NK-92 treated with Interleukin-12 subunit alpha and Interleukin-12 subunit beta, amount 100 ng/mL, for 24 hours (cell line): ENCODE data around the gene MED10.
"Not testable (repeated sequence)": the region's sequence is repeated elsewhere in the genome, so short reads cannot be mapped to it uniquely, and the experiment has no call there.

ENCODE experiments used
- DNase-seq: peaks from one replicate; lab custom pipeline; 2025; lab: John Stamatoyannopoulos, UW

The MED10 gene

DNA sequence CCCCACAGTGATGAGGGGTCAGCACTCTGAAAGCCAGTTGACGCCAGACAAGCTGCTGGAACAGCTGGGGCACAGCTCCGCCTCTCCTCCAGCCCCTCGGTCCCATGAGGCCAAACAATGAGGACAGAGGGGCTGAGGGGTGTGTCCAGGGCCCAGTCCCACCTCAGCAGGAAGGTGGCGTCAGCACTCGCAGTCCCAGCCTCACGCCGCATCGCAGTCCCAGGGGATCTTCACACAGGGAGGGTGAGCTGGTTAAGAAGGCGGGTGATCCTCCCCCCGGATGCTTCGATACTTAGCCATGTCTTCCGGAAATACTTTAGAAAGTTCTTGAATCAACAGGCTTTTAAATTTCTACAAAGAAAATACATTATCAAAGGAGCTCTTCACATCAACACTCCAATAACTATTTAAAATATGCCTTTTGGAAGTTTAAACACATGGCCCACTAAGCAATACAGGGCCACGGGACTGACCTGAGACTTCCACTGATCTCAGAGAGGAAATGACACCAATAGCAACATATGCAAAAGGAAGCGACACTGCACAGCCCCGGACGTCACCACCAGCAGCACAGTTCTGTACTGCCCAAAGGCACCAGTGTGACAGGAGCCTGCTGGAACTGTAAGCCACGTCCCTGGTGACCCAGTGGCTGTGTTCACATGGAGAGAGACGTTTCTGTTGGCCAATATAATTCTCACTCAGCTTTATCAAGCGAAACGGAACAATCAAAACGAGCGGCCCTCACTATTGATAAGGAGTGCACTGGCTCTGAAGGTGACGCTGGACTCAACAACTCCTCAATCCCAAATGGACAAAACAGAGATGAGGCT lies 5.9 kb downstream of the MED10 start:
- no peak for DNase-seq

DNA sequence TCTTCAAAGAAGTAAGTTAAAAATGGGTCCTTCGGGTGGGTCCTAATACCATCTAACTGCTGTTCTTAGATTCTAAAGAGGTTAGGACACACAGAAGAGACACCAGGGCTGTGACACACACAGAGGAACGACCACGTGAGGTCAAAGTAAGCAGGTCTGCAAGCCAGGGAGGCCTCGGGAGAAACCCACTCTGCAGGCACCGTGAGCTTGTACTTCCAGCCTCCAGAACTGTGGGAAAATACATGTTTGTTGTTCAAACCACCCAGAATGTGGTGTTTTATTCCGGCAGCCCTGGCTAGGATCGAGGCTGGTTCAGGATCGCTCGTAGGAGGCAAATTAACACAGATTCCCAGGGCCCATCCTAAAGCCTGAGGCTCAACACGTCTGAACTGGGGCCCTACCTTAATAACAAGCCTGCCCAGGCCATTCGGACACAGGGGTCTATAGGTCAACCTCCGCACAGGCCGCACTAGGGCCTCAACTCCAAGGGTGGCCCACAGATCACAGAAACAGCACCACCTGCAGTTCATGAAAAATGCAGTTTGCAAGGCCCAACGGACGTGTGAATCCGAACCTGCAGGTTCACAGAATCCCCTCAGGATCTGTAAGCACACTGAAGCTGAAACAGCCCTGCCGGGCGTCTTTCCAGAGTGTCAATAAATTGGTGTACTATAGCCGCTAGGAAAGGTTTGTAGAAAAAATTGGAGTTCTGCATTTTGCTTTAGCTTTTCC lies 7.1 kb downstream of the MED10 start:
- DNase-seq = no peak

DNA sequence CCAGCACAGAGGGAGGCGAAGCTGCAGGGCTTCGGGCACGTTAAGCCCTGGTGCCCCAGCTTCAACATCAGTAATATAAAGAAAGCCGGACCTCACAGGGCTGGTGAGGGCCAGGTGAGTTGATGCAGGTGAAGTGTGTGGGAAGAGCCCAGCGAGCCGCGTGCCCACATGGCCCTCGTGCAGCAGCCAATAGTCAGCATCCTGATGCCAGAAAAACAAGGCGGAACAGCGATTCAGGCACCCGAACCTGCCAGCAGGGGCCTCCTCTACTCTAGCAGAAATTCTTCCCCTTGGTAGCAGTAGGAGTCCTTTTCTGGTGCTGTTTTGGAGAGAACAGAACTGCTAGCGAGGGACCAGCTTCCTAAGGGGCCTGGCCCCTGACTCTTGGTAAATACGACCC lies 7.8 kb downstream of the MED10 start:
- no peak for DNase-seq

DNA sequence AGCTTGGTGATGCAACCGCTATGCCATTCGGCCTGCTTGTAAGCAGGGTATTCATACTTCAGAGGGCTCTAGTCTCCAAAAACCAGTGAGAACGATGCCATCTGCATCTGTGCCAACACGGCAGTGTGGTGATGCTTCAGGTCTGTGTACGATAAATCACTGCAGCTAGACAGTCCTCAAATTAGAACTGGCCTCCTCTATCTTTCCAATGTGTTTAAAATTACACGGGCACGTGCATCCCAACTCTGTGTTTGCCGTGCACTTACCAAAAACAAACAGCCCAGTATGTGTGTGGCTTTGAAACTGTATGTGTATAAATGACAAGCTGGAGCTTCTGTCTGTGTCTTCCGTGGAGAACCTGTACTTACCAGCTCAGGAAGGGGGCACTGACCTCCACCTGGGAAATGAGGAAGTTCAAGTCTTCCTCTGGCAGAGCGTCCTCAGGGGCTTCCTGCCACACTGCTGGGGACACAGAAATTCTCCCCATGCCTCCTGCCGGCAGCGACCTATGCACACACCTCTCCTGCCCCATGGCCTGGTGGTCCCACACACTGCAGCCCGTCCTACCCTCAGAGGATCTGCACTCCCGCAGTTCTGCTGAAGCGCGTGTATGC lies 12.3 kb downstream of the MED10 start:
- DNase-seq = no peak

DNA sequence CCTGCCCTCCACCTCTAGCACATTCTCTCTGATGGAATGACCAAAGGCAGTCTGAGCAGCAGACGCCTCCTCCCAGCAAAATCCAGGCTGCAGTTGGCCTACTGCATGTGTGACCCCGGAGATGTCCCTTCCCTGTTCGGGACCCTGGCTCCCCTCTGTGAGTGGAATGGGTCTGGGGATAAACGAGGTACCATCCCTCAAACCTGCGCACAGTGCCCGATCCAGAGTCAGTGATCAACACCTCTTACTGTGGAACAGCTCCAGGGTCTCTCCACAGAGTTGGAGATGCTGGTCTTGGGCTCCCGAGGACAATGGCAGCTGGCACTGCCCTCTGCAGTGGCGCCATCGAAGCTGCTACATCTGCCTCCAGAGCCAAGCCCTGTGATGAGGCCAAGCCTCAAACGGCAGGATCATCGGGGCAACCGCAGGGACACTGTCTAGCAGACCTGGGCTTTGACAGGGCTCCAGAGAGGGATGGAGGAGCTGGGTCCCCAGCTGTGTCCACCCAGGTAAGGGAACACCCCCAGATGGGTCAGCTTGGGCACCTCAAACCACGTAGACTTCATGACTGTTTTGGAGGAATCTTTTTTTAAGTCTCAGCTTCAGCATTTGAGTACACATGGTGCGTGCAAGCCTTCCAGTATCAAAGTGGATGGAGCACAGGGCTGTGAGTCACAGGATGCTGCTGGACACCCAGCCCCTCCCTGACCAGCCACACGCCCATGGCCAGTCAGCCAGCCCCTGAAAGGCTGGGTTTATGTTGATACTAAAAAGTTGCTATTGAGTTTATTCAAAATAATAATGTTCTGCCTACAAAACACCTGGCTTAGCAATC lies 13.0 kb downstream of the MED10 start:
- DNase-seq = no peak

DNA sequence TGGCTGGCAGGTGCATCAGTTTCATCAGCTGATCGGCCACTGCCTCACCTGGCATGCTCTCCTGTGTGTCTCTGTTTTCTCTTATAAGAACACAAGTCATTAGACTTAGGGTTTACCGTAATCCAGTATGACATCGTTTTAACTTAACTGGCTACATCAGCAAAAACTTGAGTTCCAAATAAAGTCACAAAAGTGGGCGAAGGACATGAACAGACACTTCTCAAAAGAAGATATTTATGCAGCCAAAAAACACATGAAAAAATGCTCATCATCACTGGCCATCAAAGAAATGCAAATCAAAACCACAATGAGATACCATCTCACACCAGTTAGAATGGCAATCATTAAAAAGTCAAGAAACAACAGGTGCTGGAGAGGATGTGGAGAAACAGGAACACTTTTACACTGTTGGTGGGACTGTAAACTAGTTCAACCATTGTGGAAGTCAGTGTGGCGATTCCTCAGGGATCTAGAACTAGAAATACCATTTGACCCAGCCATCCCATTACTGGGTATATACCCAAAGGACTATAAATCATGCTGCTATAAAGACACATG lies 14.8 kb downstream of the MED10 start:
- DNase-seq = not testable (repeated sequence)

- no peak for DNase-seq
These were observed 15.5 kb downstream of the MED10 start for GRCh38 chr5:6362846-6363245.

GRCh38 chr5:6361101-6361500 lies 17.2 kb downstream of the MED10 start:
- no peak for DNase-seq

GRCh38 chr5:6360323-6361072 lies 17.8 kb downstream of the MED10 start:
- DNase-seq = no peak

- DNase-seq = no peak
These were observed 18.6 kb downstream of the MED10 start for GRCh38 chr5:6359555-6360322.

GRCh38 chr5:6358434-6358820 lies 19.9 kb downstream of the MED10 start:
- no peak for DNase-seq

DNA sequence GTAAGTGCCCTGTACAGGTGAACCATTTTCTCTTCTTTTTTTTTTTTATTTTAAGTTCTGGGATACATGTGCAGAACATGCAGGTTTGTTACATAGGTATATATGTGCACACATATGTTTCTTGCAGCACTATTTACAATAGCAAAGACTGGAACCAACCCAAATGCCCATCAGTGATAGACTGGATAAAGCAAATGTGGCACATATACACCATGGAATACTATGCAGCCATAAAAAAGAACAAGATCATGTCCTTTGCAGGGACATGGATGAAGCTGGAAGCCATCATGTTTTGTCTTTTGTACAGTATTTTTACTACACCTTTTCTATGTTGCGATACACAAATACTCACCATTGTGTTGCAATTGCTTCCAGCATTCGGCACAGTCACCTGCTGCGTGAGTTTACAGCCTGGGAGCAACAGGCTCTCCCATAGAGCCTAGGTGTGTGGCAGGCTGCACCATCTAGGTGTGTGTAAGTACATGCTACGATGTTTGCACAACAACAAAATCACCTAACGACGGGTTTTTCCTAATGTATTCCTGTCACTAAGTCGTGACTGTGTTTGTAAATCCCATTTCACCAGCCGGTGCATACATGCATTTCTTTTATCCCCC lies 20.4 kb downstream of the MED10 start:
- not testable (repeated sequence) for DNase-seq

DNA sequence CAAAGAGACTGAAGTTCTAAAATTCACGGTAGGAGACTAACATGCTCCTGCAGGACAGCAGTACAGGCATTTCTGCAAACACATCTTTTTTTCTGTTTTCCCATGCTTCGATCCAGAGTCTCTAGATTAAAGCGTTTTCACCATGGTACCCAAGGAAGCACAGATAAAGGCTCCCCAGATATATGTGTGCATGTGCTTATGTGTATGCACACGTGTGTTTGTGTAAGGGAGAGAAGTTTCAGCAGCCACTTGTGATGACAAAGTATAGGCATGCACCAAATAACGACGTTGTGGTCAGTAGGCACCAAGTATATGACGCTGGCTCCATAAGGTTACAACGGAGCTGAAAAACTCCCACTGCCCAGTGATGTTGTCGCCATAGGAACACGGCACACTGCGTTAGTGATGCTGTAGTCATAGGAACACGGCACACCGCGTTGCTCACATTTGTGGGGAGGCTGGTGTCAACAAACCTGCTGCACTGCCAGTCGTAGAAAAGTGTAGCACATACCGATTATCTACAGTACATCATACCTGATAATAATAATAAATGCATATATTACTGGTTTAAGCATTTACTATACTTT lies 21.7 kb downstream of the MED10 start:
- DNase-seq = no peak

DNA sequence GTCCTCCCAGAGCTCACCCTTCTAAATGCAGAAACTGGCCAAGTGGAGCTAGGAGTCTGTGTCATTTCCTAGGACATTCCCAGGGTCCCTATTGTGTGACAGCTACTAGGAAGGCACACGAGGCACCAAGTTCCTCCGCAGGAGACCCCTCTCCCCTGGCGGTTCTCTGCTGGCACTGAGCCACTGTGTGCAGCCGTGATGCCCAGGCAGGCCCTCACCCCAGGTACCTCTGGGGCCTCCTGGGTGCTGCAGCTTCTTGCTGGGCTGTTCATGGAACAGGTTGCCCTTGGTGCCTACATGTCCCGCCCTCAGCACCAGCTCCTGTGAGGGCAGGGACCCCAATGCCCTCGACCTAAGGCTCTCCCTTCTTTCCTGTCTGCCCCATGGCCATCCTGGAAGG lies 23.1 kb downstream of the MED10 start:
- DNase-seq = no peak

- no peak for DNase-seq
These were observed 23.5 kb downstream of the MED10 start for GRCh38 chr5:6354848-6355247.

GRCh38 chr5:6353602-6354302 lies 24.6 kb downstream of the MED10 start:
- no peak for DNase-seq

GRCh38 chr5:6350277-6351090 lies 27.9 kb downstream of the MED10 start:
- DNase-seq = no peak

- DNase-seq = no peak
These were observed 29.0 kb downstream of the MED10 start for GRCh38 chr5:6349387-6349786.
